HG02938 (cell line): Measurements from ENCODE around the gene PPP1R37.
"Not testable (repeated sequence)": the region's sequence is repeated elsewhere in the genome, so short reads cannot be mapped to it uniquely, and the experiment has no call there.

Experiments
- ATAC-seq: cut with Tn5 transposase; IDR thresholded peaks from one replicate; pipeline ENCODE4 v1.9.1; 2021; ENCODE audit warnings: mild to moderate bottlenecking, moderate library complexity; ENCODE audit not compliant: unreplicated experiment

Gene PPP1R37

GRCh38 chr19:45113628-45114027, 20.6 kb downstream of the PPP1R37 start:
- no peak for ATAC-seq

GRCh38 chr19:45114116-45114515, 21.1 kb downstream of the PPP1R37 start:
- ATAC-seq: no peak

GRCh38 chr19:45115809-45116615, 23.0 kb downstream of the PPP1R37 start:
- no peak for ATAC-seq

GRCh38 chr19:45117167-45117594, 24.2 kb downstream of the PPP1R37 start:
- no peak for ATAC-seq

GRCh38 chr19:45117671-45118070, 24.7 kb downstream of the PPP1R37 start:
- ATAC-seq: no peak

GRCh38 chr19:45118106-45118505, 25.1 kb downstream of the PPP1R37 start:
- ATAC-seq: no peak

GRCh38 chr19:45118591-45119355, 25.8 kb downstream of the PPP1R37 start:
- not testable (repeated sequence) for ATAC-seq

- no peak for ATAC-seq
These were observed 26.6 kb downstream of the PPP1R37 start for GRCh38 chr19:45119582-45119981.

GRCh38 chr19:45121827-45122345, 28.9 kb downstream of the PPP1R37 start:
- ATAC-seq: no peak

GRCh38 chr19:45122832-45123231, 29.9 kb downstream of the PPP1R37 start:
- no peak for ATAC-seq

- ATAC-seq: no peak
These were observed 30.5 kb downstream of the PPP1R37 start for GRCh38 chr19:45123440-45123850.

GRCh38 chr19:45124021-45124420, 31.0 kb downstream of the PPP1R37 start:
- no peak for ATAC-seq

- no peak for ATAC-seq
These were observed 32.4 kb downstream of the PPP1R37 start for GRCh38 chr19:45125360-45125759.

GRCh38 chr19:45125975-45126493, 33.1 kb downstream of the PPP1R37 start:
- no peak for ATAC-seq

GRCh38 chr19:45126654-45127053, 33.7 kb downstream of the PPP1R37 start:
- ATAC-seq: no peak

- no peak for ATAC-seq
These were observed 35.2 kb downstream of the PPP1R37 start for GRCh38 chr19:45128146-45128545.

GRCh38 chr19:45128806-45129205, 35.8 kb downstream of the PPP1R37 start:
- no peak for ATAC-seq

GRCh38 chr19:45130236-45130635, 37.3 kb downstream of the PPP1R37 start:
- ATAC-seq: no peak

GRCh38 chr19:45130888-45131615, 38.1 kb downstream of the PPP1R37 start:
- no peak for ATAC-seq

- ATAC-seq: no peak
These were observed 40.7 kb downstream of the PPP1R37 start for GRCh38 chr19:45133661-45134060.
